ENCODE results near the gene IL1RL2. TPM values are rescaled to one million over a fixed set of nuclear protein-coding genes. Genes with fewer than 3 reads are reported as not detected.

IL1RL2 gene
- total RNA-seq, 4 donors from 2014 or later, result 0.70 to 1.3 TPM; not detected in 2

DNA sequence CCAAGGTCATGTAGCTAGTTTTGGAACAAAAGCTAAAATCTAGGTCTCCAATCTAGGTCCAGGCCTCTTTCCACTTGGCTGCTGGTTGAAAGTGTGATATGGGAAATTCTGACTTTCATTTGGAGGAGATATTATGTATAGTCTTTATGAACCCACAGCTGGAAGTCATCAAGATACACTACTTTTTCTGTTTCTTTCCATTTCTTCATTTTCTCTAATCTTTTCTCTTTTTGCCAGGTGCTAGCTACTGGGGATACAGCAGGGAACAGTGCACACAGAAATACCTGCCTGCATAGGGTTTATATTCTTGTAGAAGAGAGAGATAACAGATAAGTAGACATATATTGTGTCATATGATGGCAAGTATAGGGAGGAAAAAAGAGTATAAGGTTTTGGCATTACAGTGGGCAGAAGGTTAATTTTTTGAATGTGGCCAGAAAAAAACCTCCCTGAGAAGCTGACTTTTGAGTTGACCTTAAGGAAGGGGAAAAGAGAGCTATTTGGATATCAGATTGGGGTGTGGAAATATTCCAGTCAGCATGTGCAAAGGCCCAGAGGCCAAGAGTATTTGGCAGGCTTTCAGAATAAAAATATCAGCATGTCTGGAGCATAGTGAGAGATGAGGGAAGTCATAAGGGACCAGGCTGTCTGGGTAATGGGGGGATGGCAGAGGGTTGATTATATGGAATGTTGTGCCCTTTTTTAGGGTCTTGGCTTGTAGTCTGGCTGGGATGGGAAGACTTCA is 28.6 kb upstream of the IL1RL2 start:
- no peak for DNase-seq
- Histone ChIP-seq H3K27me3 (no peaks in the 10 kb centered on the region), H3K36me3 (no peaks in the 10 kb centered on the region), H3K4me1 (no peaks in the 10 kb centered on the region), H3K9me3 (no peaks in the 10 kb centered on the region), H3K4me3 (no peak overlapping the region), H3K27ac (peak overlapping the region in 1 of 2 donors; percentile 32)
- intact Hi-C loops (cut with DNase I; ENCODE audit: low total_unique reads), result no loop called here
- TF ChIP-seq POLR2A (IDR thresholded peaks at IDR 0.05) (no peak), CTCF (IDR thresholded peaks at IDR 0.05) (no peak)

GRCh38 chr2:102159295-102159694 is 27.5 kb upstream of the IL1RL2 start:
- Histone ChIP-seq H3K4me3 (no peak overlapping the region), H3K27me3 (no peaks in the 10 kb centered on the region), H3K36me3 (no peaks in the 10 kb centered on the region), H3K27ac (no peak overlapping the region), H3K4me1 (no peaks in the 10 kb centered on the region), H3K9me3 (no peaks in the 10 kb centered on the region)
- TF ChIP-seq CTCF (IDR thresholded peaks at IDR 0.05) (no peak), POLR2A (IDR thresholded peaks at IDR 0.05) (no peak)
- no peak for DNase-seq
- intact Hi-C loops (cut with DNase I; ENCODE audit: low total_unique reads), result no loop called here

- DNase-seq, result peak in 1 of 2 donors; percentile 52
- Histone ChIP-seq H3K36me3 (no peaks in the 10 kb centered on the region), H3K27me3 (no peaks in the 10 kb centered on the region), H3K27ac (peak overlapping the region in 1 of 2 donors; percentile 39), H3K4me3 (no peak overlapping the region), H3K9me3 (no peaks in the 10 kb centered on the region), H3K4me1 (peaks cover 0 to 4% of the 10 kb centered on the region in 2 donors)
- no peak for TF ChIP-seq POLR2A (IDR thresholded peaks at IDR 0.05)
- peak; percentile 64 to 79 (median 68) for TF ChIP-seq CTCF (IDR thresholded peaks at IDR 0.05)
- intact Hi-C loops (cut with DNase I; ENCODE audit: low total_unique reads), result no loop called here
Observed at GRCh38 chr2:102166189-102166845, 20.5 kb upstream of the IL1RL2 start.

DNA sequence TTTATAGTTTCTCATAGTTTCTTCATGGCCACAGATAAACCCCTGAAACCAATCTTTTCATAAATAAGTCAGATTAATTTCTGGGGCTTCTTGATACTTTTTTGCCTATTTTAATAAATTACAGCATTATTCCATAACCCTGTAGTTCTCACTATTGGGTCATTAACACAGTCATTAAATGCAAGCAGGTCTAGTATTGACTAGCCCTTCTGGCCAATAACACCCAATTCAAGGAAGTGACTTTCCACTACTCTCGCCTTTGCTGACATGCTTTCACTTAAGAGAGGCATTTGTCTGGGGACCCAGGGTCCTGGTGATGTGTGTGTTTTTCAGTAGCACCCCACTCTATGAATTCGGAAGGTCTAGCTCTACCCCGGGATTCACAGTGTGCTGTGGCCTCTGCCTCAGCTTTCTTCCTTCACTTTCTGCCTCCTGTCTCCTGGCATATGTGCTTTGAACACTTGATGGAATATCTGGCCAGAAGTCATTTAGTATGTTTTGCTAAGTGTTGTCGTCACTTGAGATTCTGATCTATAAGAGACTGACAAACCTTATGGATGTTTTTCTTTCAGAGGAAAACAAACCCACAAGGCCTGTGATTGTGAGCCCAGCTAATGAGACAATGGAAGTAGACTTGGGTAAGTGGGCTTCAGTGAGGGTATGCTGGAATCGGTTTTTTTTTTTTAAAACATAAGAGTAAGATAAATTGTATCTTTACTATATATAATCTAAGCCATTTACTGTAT is 18.6 kb upstream of the IL1RL2 start:
- H3K4me1 ChIP-seq, result peaks cover 0 to 4% of the 10 kb centered on the region in 2 donors
- no peaks in the 10 kb centered on the region for H3K9me3 ChIP-seq
- DNase-seq, result no peak
- TF ChIP-seq POLR2A (IDR thresholded peaks at IDR 0.05) (no peak), CTCF (IDR thresholded peaks at IDR 0.05) (no peak)
- no peak overlapping the region for H3K4me3 ChIP-seq
- H3K27ac ChIP-seq, result no peak overlapping the region
- no peaks in the 10 kb centered on the region for H3K27me3 ChIP-seq
- H3K36me3 ChIP-seq, result no peaks in the 10 kb centered on the region
- intact Hi-C loops (cut with DNase I; ENCODE audit: low total_unique reads), result no loop called here

DNA sequence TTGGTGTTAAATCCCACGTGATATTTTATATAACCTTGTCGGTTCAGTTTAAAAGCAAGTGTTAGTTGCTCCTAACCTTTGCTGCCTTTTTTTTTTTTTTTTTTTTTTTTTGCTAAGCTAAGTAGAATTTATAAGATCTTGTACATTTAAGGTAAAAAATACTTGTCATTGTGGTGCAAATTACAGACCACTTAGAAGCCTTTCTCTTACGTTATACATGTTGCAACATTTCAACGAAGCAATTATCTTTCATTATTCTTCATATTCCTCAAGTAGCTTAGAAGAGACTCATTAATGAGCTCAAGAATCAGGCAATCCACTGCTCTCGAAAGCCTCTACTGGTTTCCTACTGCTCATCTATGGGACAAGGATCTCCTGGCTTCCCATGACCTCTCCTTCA is 14.9 kb upstream of the IL1RL2 start:
- Histone ChIP-seq H3K9me3 (no peaks in the 10 kb centered on the region), H3K4me3 (no peak overlapping the region), H3K36me3 (no peaks in the 10 kb centered on the region), H3K27me3 (no peaks in the 10 kb centered on the region), H3K4me1 (no peaks in the 10 kb centered on the region), H3K27ac (no peak overlapping the region)
- intact Hi-C loops (cut with DNase I; ENCODE audit: low total_unique reads), result no loop called here
- TF ChIP-seq CTCF (IDR thresholded peaks at IDR 0.05) (no peak), POLR2A (IDR thresholded peaks at IDR 0.05) (no peak)
- DNase-seq, result no peak
